Activated naive CD4-positive, alpha-beta T cell treated with anti-CD3 and anti-CD28 coated beads for 36 hours (primary cell): ENCODE data around the gene CSRP3. TPM values are rescaled to one million over a fixed set of nuclear protein-coding genes. Genes with fewer than 3 reads are reported as not detected.

ENCODE experiments used
- CTCF ChIA-PET: fragments of 350-600 bp; sonication (Branson Sonifier 250); formaldehyde crosslinking; loops from one replicate; lab custom pipeline; 2021; ENCODE audit warnings: antibody characterized with exemption; lab: Charles Lee
- DNase-seq: peaks from one replicate; pipeline ENCODE4 v3.0.0-alpha.2; 2020
- H3K27ac Mint-ChIP-seq: one replicate; pipeline ENCODE4 v1.8.0; 2021; ENCODE audit warnings: mild to moderate bottlenecking, mixed read lengths
- H3K27me3 Mint-ChIP-seq: one replicate; pipeline ENCODE4 v1.8.0; 2021; ENCODE audit warnings: low read depth, mixed read lengths
- H3K36me3 Mint-ChIP-seq: one replicate; pipeline ENCODE4 v1.8.0; 2021; ENCODE audit warnings: low read depth, mixed read lengths
- H3K4me1 Mint-ChIP-seq: one replicate; pipeline ENCODE4 v1.8.0; 2021; ENCODE audit warnings: low read depth, mixed read lengths
- H3K4me3 Mint-ChIP-seq: one replicate; pipeline ENCODE4 v1.8.0; 2021; ENCODE audit warnings: mild to moderate bottlenecking, moderate library complexity, mixed read lengths
- H3K9me3 Mint-ChIP-seq: one replicate; pipeline ENCODE4 v1.8.0; 2021; ENCODE audit warnings: mixed read lengths
- intact Hi-C: fragments of 100-400 bp; cut with micrococcal nuclease; formaldehyde crosslinking; loops from one replicate; pipeline ENCODE4 v1.15.1; 2023
- total RNA-seq, 2 experiments: library from RNA; stranded (reverse); gene quantifications; one replicate each; pipeline ENCODE4 v1.2.3, GENCODE V29; 2021

The CSRP3 gene
- total RNA-seq, 2 experiments from 2014 or later = not detected

GRCh38 chr11:19220903-19221724 lies 19.3 kb upstream of the CSRP3 start:
- Mint-ChIP-seq H3K36me3 (peaks cover 7% of the 10 kb centered on the region), H3K27ac (no peak overlapping the region), H3K4me3 (no peak overlapping the region), H3K4me1 (no peaks in the 10 kb centered on the region), H3K9me3 (no peaks in the 10 kb centered on the region), H3K27me3 (no peaks in the 10 kb centered on the region)
- CTCF ChIA-PET = no interaction called here
- DNase-seq = no peak
- intact Hi-C loops = no loop called here

DNA sequence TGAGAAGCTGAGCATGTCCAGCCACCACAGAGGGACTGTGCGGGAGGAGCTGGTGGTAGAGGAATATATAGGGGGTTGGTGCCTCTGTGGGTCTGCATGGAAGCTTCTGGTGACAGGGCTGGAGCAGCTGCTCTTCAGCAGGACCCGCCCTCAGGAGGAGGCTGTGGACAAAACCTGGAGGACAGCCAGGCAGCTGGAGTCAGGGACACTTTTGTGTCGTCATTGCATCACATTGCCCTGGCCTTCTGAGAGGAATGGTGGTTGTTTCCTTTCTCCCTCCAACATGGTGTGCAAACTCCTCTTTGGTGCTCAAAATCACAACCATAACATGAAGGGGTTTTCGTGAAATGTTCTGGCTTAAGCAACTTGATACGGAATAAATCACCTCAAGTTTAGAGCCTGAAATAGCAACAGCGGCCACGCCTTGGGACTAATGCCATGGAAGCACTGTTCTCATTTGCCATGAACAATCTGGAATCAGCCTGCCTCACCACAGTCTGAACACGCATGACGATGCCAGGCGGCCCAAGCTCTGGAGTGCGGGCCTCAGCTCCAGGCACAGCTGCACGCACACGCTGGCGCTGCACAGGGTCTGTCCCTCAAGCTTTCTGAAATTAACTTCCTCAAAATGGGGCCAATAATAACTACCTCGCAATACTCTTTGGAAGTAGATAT lies 17.1 kb upstream of the CSRP3 start:
- intact Hi-C loops = no loop called here
- CTCF ChIA-PET = no interaction called here
- Mint-ChIP-seq H3K9me3 (no peaks in the 10 kb centered on the region), H3K4me3 (no peak overlapping the region), H3K27me3 (peaks cover 6% of the 10 kb centered on the region), H3K4me1 (no peaks in the 10 kb centered on the region), H3K27ac (no peak overlapping the region), H3K36me3 (no peaks in the 10 kb centered on the region)
- DNase-seq = no peak

- intact Hi-C loops = no loop called here
- CTCF ChIA-PET = no interaction called here
- no peak overlapping the region for H3K4me3 Mint-ChIP-seq
Observed at GRCh38 chr11:19218216-19218615, 16.4 kb upstream of the CSRP3 start.

GRCh38 chr11:19216709-19217374 lies 15.1 kb upstream of the CSRP3 start:
- Mint-ChIP-seq H3K27me3 (peaks cover 9% of the 10 kb centered on the region), H3K4me1 (no peaks in the 10 kb centered on the region), H3K36me3 (no peaks in the 10 kb centered on the region), H3K9me3 (no peaks in the 10 kb centered on the region), H3K4me3 (no peak overlapping the region), H3K27ac (no peak overlapping the region)
- DNase-seq = no peak
- intact Hi-C loops = no loop called here
- CTCF ChIA-PET = no interaction called here

More at GRCh38 chr11:19218216-19218615, 16.4 kb upstream of the CSRP3 start:
- H3K36me3 Mint-ChIP-seq = no peaks in the 10 kb centered on the region
- H3K9me3 Mint-ChIP-seq = no peaks in the 10 kb centered on the region
- DNase-seq = no peak
- H3K27me3 Mint-ChIP-seq = peaks cover 7% of the 10 kb centered on the region
- no peaks in the 10 kb centered on the region for H3K4me1 Mint-ChIP-seq
- H3K27ac Mint-ChIP-seq = no peak overlapping the region

DNA sequence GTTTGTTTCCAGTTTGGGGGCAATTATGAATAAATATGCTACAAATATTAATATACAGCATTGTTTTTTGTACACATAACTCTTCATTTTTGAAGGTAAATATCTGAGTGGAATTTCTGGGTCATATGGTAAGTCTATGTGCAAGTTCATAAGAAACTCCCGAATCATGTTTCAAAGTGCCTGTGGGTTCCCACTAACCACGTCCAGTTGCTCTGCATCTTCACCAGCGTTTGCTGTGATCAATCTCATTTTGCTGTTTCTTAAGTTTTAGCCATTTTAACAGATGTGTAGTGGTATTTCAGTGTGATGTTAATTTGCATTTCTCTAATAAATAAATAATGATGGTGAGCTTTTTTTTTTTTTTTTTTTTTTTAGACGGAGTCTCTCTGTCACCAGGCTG lies 14.2 kb upstream of the CSRP3 start:
- Mint-ChIP-seq H3K36me3 (no peaks in the 10 kb centered on the region), H3K9me3 (no peaks in the 10 kb centered on the region), H3K27ac (no peak overlapping the region), H3K4me1 (no peaks in the 10 kb centered on the region), H3K4me3 (no peak overlapping the region), H3K27me3 (peaks cover 9% of the 10 kb centered on the region)
- CTCF ChIA-PET = no interaction called here
- intact Hi-C loops = no loop called here
- DNase-seq = no peak

DNA sequence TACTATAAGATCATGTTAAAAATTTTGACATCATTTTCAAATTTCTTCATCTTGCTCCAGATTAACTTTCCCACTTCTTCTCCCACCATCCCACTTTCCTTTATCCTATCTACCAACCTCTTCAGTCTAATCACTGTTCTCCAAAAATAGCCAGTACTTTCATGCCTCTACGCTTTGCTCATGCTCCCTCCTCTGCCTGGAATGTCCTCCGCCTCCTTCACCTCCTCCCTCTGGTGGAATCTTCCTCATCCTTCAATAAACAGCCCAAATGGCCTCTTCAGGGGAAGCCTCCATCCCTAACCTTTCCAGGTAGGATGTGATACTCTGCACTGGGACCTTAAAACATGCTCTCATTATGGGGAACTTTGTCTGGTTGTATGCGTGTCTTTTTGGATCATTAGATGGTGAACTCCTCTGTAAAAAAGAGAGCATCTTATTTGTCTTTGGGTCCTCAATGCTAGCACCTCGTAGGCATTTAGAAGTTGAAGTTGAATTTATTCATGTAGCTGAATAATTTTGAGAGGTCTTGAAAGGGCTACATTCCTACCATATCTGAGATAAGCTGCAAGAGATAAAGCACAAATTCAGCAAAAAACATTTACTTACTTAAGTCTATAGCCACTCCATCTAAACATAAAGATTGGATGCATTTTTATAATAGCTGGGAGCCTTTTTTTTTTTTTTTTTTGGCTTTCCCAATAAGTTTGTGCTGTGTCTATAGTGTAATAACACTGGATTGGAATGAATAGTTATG lies 8.0 kb upstream of the CSRP3 start:
- Mint-ChIP-seq H3K4me3 (no peak overlapping the region), H3K4me1 (no peaks in the 10 kb centered on the region)
- no peak for DNase-seq

GRCh38 chr11:19208959-19209546 lies 7.3 kb upstream of the CSRP3 start:
- H3K9me3 Mint-ChIP-seq = no peaks in the 10 kb centered on the region
- H3K27me3 Mint-ChIP-seq = peaks cover 7% of the 10 kb centered on the region
- DNase-seq = no peak
- intact Hi-C loops = no loop called here
- H3K27ac Mint-ChIP-seq = no peak overlapping the region
- H3K36me3 Mint-ChIP-seq = no peaks in the 10 kb centered on the region
- CTCF ChIA-PET = no interaction called here
- H3K4me3 Mint-ChIP-seq = no peak overlapping the region
- no peaks in the 10 kb centered on the region for H3K4me1 Mint-ChIP-seq

More for the DNA sequence above, 8.0 kb upstream of the CSRP3 start:
- no peaks in the 10 kb centered on the region for H3K36me3 Mint-ChIP-seq
- CTCF ChIA-PET = interaction anchor here (0.6 kb wide), 1 partner anchor 344 kb away, joined by 3 read pairs; no protein-coding TSS in a partner anchor
- no peak overlapping the region for H3K27ac Mint-ChIP-seq
- intact Hi-C loops = no loop called here
- no peaks in the 10 kb centered on the region for H3K9me3 Mint-ChIP-seq
- H3K27me3 Mint-ChIP-seq = peaks cover 10% of the 10 kb centered on the region

GRCh38 chr11:19208181-19208580 lies 6.4 kb upstream of the CSRP3 start:
- H3K27ac Mint-ChIP-seq = no peak overlapping the region
- H3K27me3 Mint-ChIP-seq = peaks cover 6% of the 10 kb centered on the region
- H3K4me1 Mint-ChIP-seq = no peaks in the 10 kb centered on the region
- intact Hi-C loops = no loop called here
- no peaks in the 10 kb centered on the region for H3K9me3 Mint-ChIP-seq
- no peaks in the 10 kb centered on the region for H3K36me3 Mint-ChIP-seq
- no peak overlapping the region for H3K4me3 Mint-ChIP-seq
- CTCF ChIA-PET = interaction anchor here (1.6 kb wide), 1 partner anchor 131 kb away, joined by 3 read pairs; no protein-coding TSS in a partner anchor
- DNase-seq = no peak

GRCh38 chr11:19204836-19205235 lies 3.1 kb upstream of the CSRP3 start:
- Mint-ChIP-seq H3K9me3 (no peaks in the 10 kb centered on the region), H3K36me3 (no peaks in the 10 kb centered on the region), H3K27ac (no peak overlapping the region), H3K4me1 (no peaks in the 10 kb centered on the region), H3K27me3 (peaks cover 9% of the 10 kb centered on the region), H3K4me3 (no peak overlapping the region)
- intact Hi-C loops = no loop called here
- DNase-seq = no peak
- CTCF ChIA-PET = interaction anchor here (1.3 kb wide), 1 partner anchor 128 kb away, joined by 3 read pairs; no protein-coding TSS in a partner anchor

DNA sequence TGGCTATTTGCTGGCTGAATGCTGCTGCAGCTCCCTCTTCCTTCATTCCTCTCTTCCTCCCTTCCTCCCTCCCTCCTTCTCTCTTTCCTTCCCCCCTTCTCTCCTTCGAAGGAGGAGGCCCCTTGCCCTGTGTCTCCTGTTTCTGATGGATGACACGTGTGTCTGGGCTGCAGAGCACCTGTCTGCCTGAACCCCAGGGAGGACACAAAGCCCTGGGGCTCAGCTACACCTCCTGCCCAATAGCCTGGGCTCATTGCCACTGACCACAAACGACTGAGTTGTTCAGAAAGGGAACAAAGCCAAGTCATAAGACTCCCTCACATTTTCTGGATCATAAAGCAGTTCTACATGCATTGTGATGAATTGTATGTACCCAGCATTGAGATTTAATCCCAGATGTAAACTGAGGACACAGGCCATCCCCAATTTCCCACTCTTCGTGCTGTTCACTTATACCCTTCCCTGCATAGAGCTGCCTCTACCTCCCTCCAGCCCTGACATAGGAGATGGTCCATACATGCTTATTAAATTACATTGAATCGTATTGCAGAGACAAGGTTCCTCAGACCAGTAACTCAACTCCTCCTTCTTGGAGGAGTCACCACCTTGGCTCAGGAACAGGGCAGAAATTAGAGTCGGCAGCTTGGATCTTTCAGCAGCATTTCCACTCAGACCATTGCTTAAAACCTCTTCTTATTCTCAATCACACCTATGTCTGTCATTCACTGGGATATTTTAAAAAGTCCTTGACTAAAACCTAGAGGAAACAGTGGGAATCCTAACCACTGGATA lies 1.2 kb downstream of the CSRP3 start:
- Mint-ChIP-seq H3K4me3 (no peak overlapping the region), H3K9me3 (no peaks in the 10 kb centered on the region), H3K36me3 (no peaks in the 10 kb centered on the region), H3K4me1 (no peaks in the 10 kb centered on the region), H3K27me3 (peaks cover 6% of the 10 kb centered on the region), H3K27ac (no peak overlapping the region)
- CTCF ChIA-PET = no interaction called here
- intact Hi-C loops = no loop called here
- no peak for DNase-seq

DNA sequence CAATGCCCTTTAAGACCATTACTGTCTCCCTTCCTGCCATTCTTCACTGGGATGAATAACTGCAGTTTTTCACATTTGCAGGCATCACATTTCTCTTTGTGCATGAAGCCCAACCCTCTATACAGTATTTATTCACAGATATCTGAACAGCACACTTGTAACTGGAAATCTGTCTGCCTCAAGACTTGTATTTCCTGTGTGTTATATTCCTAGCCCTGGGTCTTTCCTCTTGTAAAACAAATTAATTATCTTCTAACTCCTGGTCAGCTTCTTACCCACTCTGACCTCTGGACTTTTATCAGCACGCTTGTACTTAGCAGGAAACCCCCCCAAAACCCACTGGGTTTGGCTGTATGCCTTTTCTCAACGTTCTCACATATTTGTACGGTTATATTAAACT lies 2.0 kb downstream of the CSRP3 start:
- Mint-ChIP-seq H3K27ac (no peak overlapping the region), H3K27me3 (peaks cover 5% of the 10 kb centered on the region), H3K4me1 (no peaks in the 10 kb centered on the region), H3K36me3 (no peaks in the 10 kb centered on the region), H3K4me3 (no peak overlapping the region), H3K9me3 (no peaks in the 10 kb centered on the region)
- CTCF ChIA-PET = no interaction called here
- intact Hi-C loops = no loop called here
- DNase-seq = no peak
